HG03280 (cell line): ENCODE data around the gene CAPG.

ENCODE experiments used
- ATAC-seq: cut with Tn5 transposase; IDR thresholded peaks from one replicate; pipeline ENCODE4 v1.9.1; 2021; ENCODE audit warnings: mild to moderate bottlenecking, moderate library complexity; ENCODE audit not compliant: unreplicated experiment

The CAPG gene

GRCh38 chr2:85439025-85439472 lies 28.9 kb upstream of the CAPG start:
- ATAC-seq: no peak

GRCh38 chr2:85438201-85439024 lies 28.2 kb upstream of the CAPG start:
- ATAC-seq: no peak

GRCh38 chr2:85437488-85438200 lies 27.5 kb upstream of the CAPG start:
- ATAC-seq: peak; percentile 88

- ATAC-seq: no peak
Observed at GRCh38 chr2:85436836-85437487, 26.8 kb upstream of the CAPG start.

GRCh38 chr2:85435981-85436835 lies 26.0 kb upstream of the CAPG start:
- no peak for ATAC-seq

- ATAC-seq: no peak
Observed at GRCh38 chr2:85435220-85435958, 25.2 kb upstream of the CAPG start.

GRCh38 chr2:85434696-85435095 lies 24.5 kb upstream of the CAPG start:
- no peak for ATAC-seq

GRCh38 chr2:85433511-85434089 lies 23.4 kb upstream of the CAPG start:
- no peak for ATAC-seq

- ATAC-seq: no peak
Observed at GRCh38 chr2:85431570-85432205, 21.5 kb upstream of the CAPG start.

GRCh38 chr2:85430752-85431569 lies 20.8 kb upstream of the CAPG start:
- ATAC-seq: no peak

GRCh38 chr2:85429924-85430289 lies 19.7 kb upstream of the CAPG start:
- ATAC-seq: no peak

GRCh38 chr2:85429213-85429923 lies 19.2 kb upstream of the CAPG start:
- ATAC-seq: no peak

GRCh38 chr2:85428343-85428881 lies 18.2 kb upstream of the CAPG start:
- no peak for ATAC-seq

- no peak for ATAC-seq
Observed at GRCh38 chr2:85427300-85427835, 17.2 kb upstream of the CAPG start.

GRCh38 chr2:85425588-85425987 lies 15.4 kb upstream of the CAPG start:
- ATAC-seq: no peak

GRCh38 chr2:85423525-85423924 lies 13.4 kb upstream of the CAPG start:
- no peak for ATAC-seq

GRCh38 chr2:85422072-85422457 lies 11.9 kb upstream of the CAPG start:
- ATAC-seq: no peak
